A549 (cell line): Measurements from ENCODE around the gene NAT8.
A peak's percentile ranks its signal among the peaks of the same experiment; 100 is the strongest.
"Not testable (repeated sequence)": the region's sequence is repeated elsewhere in the genome, so short reads cannot be mapped to it uniquely, and the experiment has no call there.

Experiments
- BHLHE40 ChIP-seq: IDR thresholded peaks from 2 replicates; pipeline ENCODE4 v1.6.1; 2012; ENCODE audit warnings: low read depth, low read length, inconsistent platforms
- HEYL ChIP-seq: fragments of 250-450 bp; sonication (Bioruptor Pico); IDR thresholded peaks from 2 replicates; pipeline ENCODE4 v1.8.0; 2021; ENCODE audit warnings: mild to moderate bottlenecking, moderate library complexity
- NFE2L2 ChIP-seq: fragments of 150-350 bp; conservative IDR thresholded peaks from 2 replicates; pipeline ENCODE4 v1.6.1; 2014; ENCODE audit warnings: low read length
- NR3C1 ChIP-seq: fragments of >200 bp; sonication (Bioruptor Twin); formaldehyde crosslinking; IDR thresholded peaks from 3 replicates; pipeline ENCODE4 v1.6.1; 2017
- POLR2A ChIP-seq: IDR thresholded peaks from 2 replicates; pipeline ENCODE4 v1.6.1; 2012; ENCODE audit warnings: mild to moderate bottlenecking, low read length
- RCOR1 ChIP-seq: fragments of 150-350 bp; IDR thresholded peaks from 2 replicates; pipeline ENCODE4 v1.6.1; 2014; ENCODE audit warnings: antibody characterized with exemption, low read length, low read depth
- RFX5 ChIP-seq: fragments of 450-650 bp; IDR thresholded peaks from 2 replicates; pipeline ENCODE4 v1.7.1; 2014; ENCODE audit warnings: antibody characterized with exemption, mild to moderate bottlenecking, moderate library complexity
- SMC3 ChIP-seq: fragments of >200 bp; sonication (Bioruptor Twin); formaldehyde crosslinking; IDR thresholded peaks from 3 replicates; pipeline ENCODE4 v1.6.1; 2018; ENCODE audit warnings: inconsistent platforms
- TF ChIP-seq, protein P1 (sequence below): fragments of >200 bp; sonication (Bioruptor Twin); formaldehyde crosslinking; IDR thresholded peaks from 3 replicates; pipeline ENCODE4 v1.5.1; 2016
- TF ChIP-seq, protein P2 (sequence below): IDR thresholded peaks from 2 replicates; pipeline ENCODE4 v1.6.1; 2012

DNA sequence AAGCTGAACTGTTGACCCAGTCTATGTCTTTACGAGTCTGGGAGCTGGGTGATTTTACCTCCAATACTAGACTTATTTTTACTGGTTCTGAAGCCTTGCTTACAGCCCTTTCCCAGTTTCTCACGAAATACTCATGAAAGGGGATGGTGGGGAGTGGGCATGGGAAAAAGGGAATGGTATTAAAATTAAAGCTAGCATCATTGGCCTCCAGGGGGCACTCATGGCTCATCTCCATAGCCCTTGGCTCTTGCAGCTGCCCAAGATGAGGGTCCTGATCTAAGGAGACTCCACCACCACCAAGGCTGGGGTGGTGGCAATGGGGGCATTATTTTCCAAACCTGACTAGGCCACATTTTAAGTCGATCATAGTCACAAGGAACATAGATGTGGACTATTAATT is 22.3 kb downstream of the NAT8 start:
- TF ChIP-seq RFX5; NR3C1; BHLHE40; HEYL (CRISPR knock-in tag); POLR2A; NFE2L2; SMC3; RCOR1: not testable (repeated sequence)
- TF ChIP-seq, protein P1, sequence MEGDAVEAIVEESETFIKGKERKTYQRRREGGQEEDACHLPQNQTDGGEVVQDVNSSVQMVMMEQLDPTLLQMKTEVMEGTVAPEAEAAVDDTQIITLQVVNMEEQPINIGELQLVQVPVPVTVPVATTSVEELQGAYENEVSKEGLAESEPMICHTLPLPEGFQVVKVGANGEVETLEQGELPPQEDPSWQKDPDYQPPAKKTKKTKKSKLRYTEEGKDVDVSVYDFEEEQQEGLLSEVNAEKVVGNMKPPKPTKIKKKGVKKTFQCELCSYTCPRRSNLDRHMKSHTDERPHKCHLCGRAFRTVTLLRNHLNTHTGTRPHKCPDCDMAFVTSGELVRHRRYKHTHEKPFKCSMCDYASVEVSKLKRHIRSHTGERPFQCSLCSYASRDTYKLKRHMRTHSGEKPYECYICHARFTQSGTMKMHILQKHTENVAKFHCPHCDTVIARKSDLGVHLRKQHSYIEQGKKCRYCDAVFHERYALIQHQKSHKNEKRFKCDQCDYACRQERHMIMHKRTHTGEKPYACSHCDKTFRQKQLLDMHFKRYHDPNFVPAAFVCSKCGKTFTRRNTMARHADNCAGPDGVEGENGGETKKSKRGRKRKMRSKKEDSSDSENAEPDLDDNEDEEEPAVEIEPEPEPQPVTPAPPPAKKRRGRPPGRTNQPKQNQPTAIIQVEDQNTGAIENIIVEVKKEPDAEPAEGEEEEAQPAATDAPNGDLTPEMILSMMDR = peak; percentile 21; the same call in 2 of the 3 replicates
- TF ChIP-seq, protein P2, sequence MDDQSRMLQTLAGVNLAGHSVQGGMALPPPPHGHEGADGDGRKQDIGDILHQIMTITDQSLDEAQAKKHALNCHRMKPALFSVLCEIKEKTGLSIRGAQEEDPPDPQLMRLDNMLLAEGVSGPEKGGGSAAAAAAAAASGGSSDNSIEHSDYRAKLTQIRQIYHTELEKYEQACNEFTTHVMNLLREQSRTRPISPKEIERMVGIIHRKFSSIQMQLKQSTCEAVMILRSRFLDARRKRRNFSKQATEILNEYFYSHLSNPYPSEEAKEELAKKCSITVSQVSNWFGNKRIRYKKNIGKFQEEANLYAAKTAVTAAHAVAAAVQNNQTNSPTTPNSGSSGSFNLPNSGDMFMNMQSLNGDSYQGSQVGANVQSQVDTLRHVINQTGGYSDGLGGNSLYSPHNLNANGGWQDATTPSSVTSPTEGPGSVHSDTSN = not testable (repeated sequence)
